ENCODE results near the gene HADHA. TPM values are rescaled to one million over a fixed set of nuclear protein-coding genes. Genes with fewer than 3 reads are reported as not detected.

Gene HADHA
- total and polyA plus RNA-seq, 2 donors (not counting 1 experiment from before 2014, with no cell fraction given), result 29.8 to 96.7 TPM

DNA sequence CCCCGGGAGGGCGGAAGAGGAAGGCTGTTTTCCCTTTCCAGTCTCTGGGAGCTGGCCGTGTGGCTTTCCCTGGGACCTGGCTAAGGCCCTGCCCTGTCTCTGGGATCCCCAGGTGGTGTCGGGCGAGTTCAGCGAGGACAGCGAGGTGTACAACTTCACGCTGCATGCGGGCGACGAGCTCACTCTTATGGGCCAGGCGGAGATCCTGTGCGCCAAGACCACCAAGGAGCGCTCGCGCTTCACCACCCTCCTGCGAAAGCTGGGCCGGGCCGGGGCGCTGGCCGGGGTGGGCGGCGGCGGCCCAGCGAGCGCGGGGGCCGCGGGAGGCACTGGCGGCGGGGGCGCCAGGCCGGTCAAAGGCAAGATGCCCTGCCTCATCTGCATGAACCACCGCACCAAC, 60.3 kb downstream of the HADHA start:
- Histone ChIP-seq H3K36me3 (replicated peaks in 1 of 2; ENCODE audit: control extremely low read depth in 1 of 2, control insufficient read depth in 1 of 2, extremely low read depth in 1 of 2, insufficient read depth in 2 of 2, low read length in 1 of 2) (no peaks in the 10 kb centered on the region), H3K4me2 (replicated peaks; ENCODE audit: low read depth, low read length, poor library complexity, severe bottlenecking) (peak overlapping the region; percentile 97), H3K79me2 (ENCODE audit: control insufficient read depth, insufficient read depth, low read length) (no peaks in the 10 kb centered on the region), H2AFZ (ENCODE audit: insufficient read depth, low read depth, low read length, poor library complexity, severe bottlenecking) (peak overlapping the region; percentile 90), H3K4me1 (ENCODE audit: control insufficient read depth in 2 of 2, insufficient read depth in 2 of 2, low read length in 2 of 2) (peaks cover 13 to 18% of the 10 kb centered on the region in 2 donors), H3K4me3 (ENCODE audit: control extremely low read depth in 1 of 5, extremely low read depth in 1 of 5, insufficient read depth in 1 of 5, low read depth in 2 of 5, low read length in 4 of 5) (peak overlapping the region in 4 of 5 experiments; percentile 46 to 59 (median 54)), H4K20me1 (ENCODE audit: control insufficient read depth, insufficient read depth, low read length, poor library complexity, severe bottlenecking) (no peaks in the 10 kb centered on the region), H3K9me3 (ENCODE audit: control extremely low read depth in 1 of 3, control insufficient read depth in 2 of 3, insufficient read depth in 1 of 3, low read length in 2 of 3) (peaks cover 0 to 3% (median 0%) of the 10 kb centered on the region in 3 donors), H3K27ac (ENCODE audit: low read length in 2 of 2) (no peak overlapping the region), H3K9ac (ENCODE audit: low read length) (peak overlapping the region; percentile 65), H3K27me3 (replicated peaks in 1 of 4; ENCODE audit: control extremely low read depth in 1 of 4, control insufficient read depth in 3 of 4, insufficient read depth in 4 of 4, low read length in 3 of 4) (peaks cover 0 to 25% (median 6%) of the 10 kb centered on the region in 4 experiments)
- DNase-seq (no peak), ATAC-seq (ENCODE audit: low read depth) (no peak)
- Mint-ChIP-seq H3K4me3 (peak overlapping the region; percentile 83), H3K27me3 (peaks cover 16% of the 10 kb centered on the region), H3K27ac (peak overlapping the region; percentile 21), H3K4me1 (peaks cover 23% of the 10 kb centered on the region), H3K9me3 (ENCODE audit: insufficient read depth) (no peaks in the 10 kb centered on the region)
- intact Hi-C loops (cut with micrococcal nuclease), result loop anchor here (5.0 kb wide), 1 partner anchor 152 kb away; the partner anchor contains the start of gene RAB10
- TF ChIP-seq EZH2 (IDR thresholded peaks at IDR 0.05; ENCODE audit: borderline replicate concordance, insufficient read depth, low read depth, low read length, poor library complexity, severe bottlenecking), result no peak
- TF ChIP-seq, protein P1, sequence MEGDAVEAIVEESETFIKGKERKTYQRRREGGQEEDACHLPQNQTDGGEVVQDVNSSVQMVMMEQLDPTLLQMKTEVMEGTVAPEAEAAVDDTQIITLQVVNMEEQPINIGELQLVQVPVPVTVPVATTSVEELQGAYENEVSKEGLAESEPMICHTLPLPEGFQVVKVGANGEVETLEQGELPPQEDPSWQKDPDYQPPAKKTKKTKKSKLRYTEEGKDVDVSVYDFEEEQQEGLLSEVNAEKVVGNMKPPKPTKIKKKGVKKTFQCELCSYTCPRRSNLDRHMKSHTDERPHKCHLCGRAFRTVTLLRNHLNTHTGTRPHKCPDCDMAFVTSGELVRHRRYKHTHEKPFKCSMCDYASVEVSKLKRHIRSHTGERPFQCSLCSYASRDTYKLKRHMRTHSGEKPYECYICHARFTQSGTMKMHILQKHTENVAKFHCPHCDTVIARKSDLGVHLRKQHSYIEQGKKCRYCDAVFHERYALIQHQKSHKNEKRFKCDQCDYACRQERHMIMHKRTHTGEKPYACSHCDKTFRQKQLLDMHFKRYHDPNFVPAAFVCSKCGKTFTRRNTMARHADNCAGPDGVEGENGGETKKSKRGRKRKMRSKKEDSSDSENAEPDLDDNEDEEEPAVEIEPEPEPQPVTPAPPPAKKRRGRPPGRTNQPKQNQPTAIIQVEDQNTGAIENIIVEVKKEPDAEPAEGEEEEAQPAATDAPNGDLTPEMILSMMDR (IDR thresholded peaks at IDR 0.05), result no peak
- WGBS (ENCODE audit: insufficient coverage), result 73% methylated on average over 34 of the region's 34 CpGs
- POLR2A ChIA-PET, result interaction anchor here (1.0 kb wide), 1 partner anchor 15 kb away, joined by 3 read pairs; no protein-coding TSS in a partner anchor
- CTCF ChIA-PET, result interaction anchor here (0.8 to 2.3 kb wide), 11 partner anchors 9 to 152 kb away, joined by 3 to 9 read pairs (median 4); partner anchors contain the start of genes GAREM2, HADHA and HADHB

- H3K79me2 ChIP-seq (ENCODE audit: control insufficient read depth, insufficient read depth, low read length), result no peaks in the 10 kb centered on the region
- 95% methylated on average over 9 of the region's 11 CpGs for WGBS (ENCODE audit: insufficient coverage)
- H3K36me3 ChIP-seq (replicated peaks in 1 of 2; ENCODE audit: control extremely low read depth in 1 of 2, control insufficient read depth in 1 of 2, extremely low read depth in 1 of 2, insufficient read depth in 2 of 2, low read length in 1 of 2), result no peaks in the 10 kb centered on the region
- intact Hi-C loops (cut with micrococcal nuclease), result loop anchor here (5.0 kb wide), 1 partner anchor 151 kb away; the partner anchor contains the start of gene RAB10
- H3K4me1 Mint-ChIP-seq, result peaks cover 24% of the 10 kb centered on the region
- TF ChIP-seq, protein P1 (IDR thresholded peaks at IDR 0.05), result no peak
- ChIA-PET CTCF (no interaction called here), POLR2A (no interaction called here)
- H3K27ac ChIP-seq (ENCODE audit: low read length in 2 of 2), result no peak overlapping the region
- no peak overlapping the region for H3K9ac ChIP-seq (ENCODE audit: low read length)
- H4K20me1 ChIP-seq (ENCODE audit: control insufficient read depth, insufficient read depth, low read length, poor library complexity, severe bottlenecking), result no peaks in the 10 kb centered on the region
- H3K4me2 ChIP-seq (replicated peaks; ENCODE audit: low read depth, low read length, poor library complexity, severe bottlenecking), result no peak overlapping the region
- H3K27me3 Mint-ChIP-seq, result peaks cover 18% of the 10 kb centered on the region
- H3K4me3 Mint-ChIP-seq, result peak overlapping the region; percentile 52
- H3K4me3 ChIP-seq (ENCODE audit: control extremely low read depth in 1 of 5, extremely low read depth in 1 of 5, insufficient read depth in 1 of 5, low read depth in 2 of 5, low read length in 4 of 5), result no peak overlapping the region
- H3K9me3 Mint-ChIP-seq (ENCODE audit: insufficient read depth), result no peaks in the 10 kb centered on the region
- peaks cover 20 to 25% of the 10 kb centered on the region in 2 donors for H3K4me1 ChIP-seq (ENCODE audit: control insufficient read depth in 2 of 2, insufficient read depth in 2 of 2, low read length in 2 of 2)
- peaks cover 0 to 36% (median 7%) of the 10 kb centered on the region in 4 experiments for H3K27me3 ChIP-seq (replicated peaks in 1 of 4; ENCODE audit: control extremely low read depth in 1 of 4, control insufficient read depth in 3 of 4, insufficient read depth in 4 of 4, low read length in 3 of 4)
- no peak overlapping the region for H2AFZ ChIP-seq (ENCODE audit: insufficient read depth, low read depth, low read length, poor library complexity, severe bottlenecking)
- H3K27ac Mint-ChIP-seq, result peak overlapping the region; percentile 63
- no peak for ATAC-seq (ENCODE audit: low read depth)
- H3K9me3 ChIP-seq (ENCODE audit: control extremely low read depth in 1 of 3, control insufficient read depth in 2 of 3, insufficient read depth in 1 of 3, low read length in 2 of 3), result peaks cover 0 to 5% (median 0%) of the 10 kb centered on the region in 3 donors
- no peak for DNase-seq
Observed at GRCh38 chr2:26182887-26183630, 61.4 kb downstream of the HADHA start.
